IMR-90 (cell line): Measurements from ENCODE around the gene TCF3.

ENCODE experiments used
- CEBPB ChIP-seq: IDR thresholded peaks from 2 replicates; pipeline ENCODE4 v1.6.1; 2012; ENCODE audit warnings: low read depth, low read length, improper control_type of control experiment
- CHD1 ChIP-seq: IDR thresholded peaks from 2 replicates; pipeline ENCODE4 v1.6.1; 2012; ENCODE audit warnings: low read depth, low read length, improper control_type of control experiment
- CTCF ChIP-seq: conservative IDR thresholded peaks from 2 replicates; pipeline ENCODE4 v1.5.1; 2012; ENCODE audit warnings: mild to moderate bottlenecking, low read depth, low read length, improper control_type of control experiment
- ELK1 ChIP-seq: fragments of 150-350 bp; IDR thresholded peaks from 2 replicates; pipeline ENCODE4 v1.6.1; 2016; ENCODE audit warnings: low read depth, mild to moderate bottlenecking, low read length, moderate library complexity, borderline replicate concordance
- FOS ChIP-seq: fragments of 150-350 bp; IDR thresholded peaks from 2 replicates; pipeline ENCODE4 v1.6.1; 2016; ENCODE audit warnings: low read depth, low read length
- MAFK ChIP-seq: IDR thresholded peaks from 2 replicates; pipeline ENCODE4 v1.6.1; 2012; ENCODE audit warnings: low read depth, low read length, improper control_type of control experiment
- MXI1 ChIP-seq: IDR thresholded peaks from 2 replicates; pipeline ENCODE4 v1.6.1; 2012; ENCODE audit warnings: low read depth, mild to moderate bottlenecking, low read length, moderate library complexity, borderline replicate concordance
- POLR2A ChIP-seq: IDR thresholded peaks from 2 replicates; pipeline ENCODE4 v1.6.1; 2012; ENCODE audit warnings: mild to moderate bottlenecking, low read depth, low read length
- RAD21 ChIP-seq: IDR thresholded peaks from 2 replicates; pipeline ENCODE4 v1.6.1; 2012; ENCODE audit warnings: low read length, improper control_type of control experiment
- RFX5 ChIP-seq: IDR thresholded peaks from 2 replicates; pipeline ENCODE4 v1.8.0; 2012; ENCODE audit warnings: low read depth, mild to moderate bottlenecking, low read length, moderate library complexity
- SMC3 ChIP-seq: fragments of 150-350 bp; IDR thresholded peaks from 2 replicates; pipeline ENCODE4 v1.6.1; 2016; ENCODE audit warnings: low read depth, mild to moderate bottlenecking, antibody characterized with exemption, low read length, moderate library complexity
- TF ChIP-seq, protein P1 (sequence below): fragments of 150-350 bp; IDR thresholded peaks from 2 replicates; pipeline ENCODE4 v1.6.1; 2017; ENCODE audit warnings: mild to moderate bottlenecking, antibody characterized with exemption, low read length, low read depth

DNA sequence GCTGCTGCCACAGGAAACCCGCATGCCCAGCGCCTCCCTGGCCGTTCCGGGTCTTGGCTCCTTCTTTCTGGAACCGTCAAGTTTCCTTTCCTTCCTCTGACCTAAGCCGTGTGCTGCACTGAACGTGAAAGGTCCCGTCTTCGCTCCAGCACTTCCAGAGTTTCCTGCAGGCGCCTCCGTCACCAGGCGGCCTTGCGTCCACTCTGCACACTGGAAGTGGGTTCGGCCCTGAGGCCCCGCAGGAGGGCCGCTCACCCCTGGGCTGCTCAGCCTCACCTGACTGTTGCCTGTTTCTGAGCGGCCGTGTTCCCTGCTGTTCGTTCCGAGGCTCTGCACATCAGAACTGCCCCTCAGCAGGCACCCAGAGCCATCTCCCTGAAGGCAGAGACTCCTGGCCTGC is 72.0 kb downstream of the TCF3 start:
- TF ChIP-seq CTCF, result no peak
- TF ChIP-seq POLR2A, result no peak
- TF ChIP-seq RFX5, result no peak
- TF ChIP-seq MAFK, result no peak
- no peak for TF ChIP-seq SMC3
- no peak for TF ChIP-seq RAD21
- TF ChIP-seq CHD1, result no peak
- no peak for TF ChIP-seq FOS
- TF ChIP-seq CEBPB, result no peak
- no peak for TF ChIP-seq ELK1
- no peak for TF ChIP-seq MXI1
- TF ChIP-seq, protein P1, sequence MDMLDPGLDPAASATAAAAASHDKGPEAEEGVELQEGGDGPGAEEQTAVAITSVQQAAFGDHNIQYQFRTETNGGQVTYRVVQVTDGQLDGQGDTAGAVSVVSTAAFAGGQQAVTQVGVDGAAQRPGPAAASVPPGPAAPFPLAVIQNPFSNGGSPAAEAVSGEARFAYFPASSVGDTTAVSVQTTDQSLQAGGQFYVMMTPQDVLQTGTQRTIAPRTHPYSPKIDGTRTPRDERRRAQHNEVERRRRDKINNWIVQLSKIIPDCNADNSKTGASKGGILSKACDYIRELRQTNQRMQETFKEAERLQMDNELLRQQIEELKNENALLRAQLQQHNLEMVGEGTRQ, result no peak
